B cell (primary cell): ENCODE data around the gene USH1G. TPM values are rescaled to one million over a fixed set of nuclear protein-coding genes. Genes with fewer than 3 reads are reported as not detected.

Experiments used
- ATAC-seq: fragments of 200-7000 bp; cut with Tn5 transposase; one replicate; pipeline ENCODE4 v1.10.0; 2021; ENCODE audit warnings: low read depth, mild to moderate bottlenecking, moderate number of reproducible peaks, moderate library complexity
- CTCF ChIA-PET: fragments of 350-600 bp; sonication (Branson Sonifier 250); formaldehyde crosslinking; loops from one replicate; lab custom pipeline; 2021; ENCODE audit warnings: antibody characterized with exemption, inconsistent platforms; lab: Charles Lee
- POLR2A ChIA-PET: fragments of 350-600 bp; sonication (Branson Sonifier 250); formaldehyde crosslinking; loops from one replicate; lab custom pipeline; 2021; ENCODE audit warnings: antibody characterized with exemption; lab: Charles Lee
- DNase-seq: peaks from one replicate; pipeline ENCODE4 v3.0.0; 2013
- H2AFZ ChIP-seq: 2 replicates; pipeline ENCODE4 v1.6.1; 2012; ENCODE audit warnings: mild to moderate bottlenecking, low read depth, low read length; ENCODE audit not compliant: insufficient read depth, poor library complexity, severe bottlenecking
- H3K27ac ChIP-seq, 2 donors: 1 replicate in 1 of 2; 2 replicates in 1 of 2; pipeline ENCODE4 v1.5.1; 2012 to 2013; ENCODE audit warnings: low read length in 2 of 2, mild to moderate bottlenecking in 2 of 2, moderate library complexity in 1 of 2
- H3K27me3 ChIP-seq, 4 experiments: fragments of 200-600 bp in 1 of 4; sonication (generic) in 1 of 4; replicated peaks in 1 of 4; 1 replicate in 2 of 4; 2 replicates in 2 of 4; pipeline versions ENCODE4 v1.6.1 to v1.7.0; 2013 to 2016; ENCODE audit warnings: low read length in 3 of 4, mild to moderate bottlenecking in 2 of 4, mixed read lengths in 1 of 4, moderate library complexity in 1 of 4; ENCODE audit not compliant: insufficient read depth in 4 of 4, control insufficient read depth in 3 of 4; ENCODE audit errors: control extremely low read depth in 1 of 4
- H3K36me3 ChIP-seq, 2 experiments: replicated peaks in 1 of 2; 1 replicate in 1 of 2; 2 replicates in 1 of 2; pipeline versions ENCODE4 v1.6.1 to v1.7.1; 2013; ENCODE audit warnings: low read length in 1 of 2; ENCODE audit not compliant: insufficient read depth in 2 of 2, control insufficient read depth in 1 of 2; ENCODE audit errors: control extremely low read depth in 1 of 2, extremely low read depth in 1 of 2
- H3K4me1 ChIP-seq, 2 donors: fragments of 200-600 bp in 1 of 2; sonication (generic) in 1 of 2; 1 replicate in 1 of 2; 2 replicates in 1 of 2; pipeline versions ENCODE4 v1.5.1 to v1.6.1; 2013 to 2017; ENCODE audit warnings: low read length in 2 of 2; ENCODE audit not compliant: control insufficient read depth in 2 of 2, insufficient read depth in 2 of 2
- H3K4me2 ChIP-seq: replicated peaks from 2 replicates; pipeline ENCODE3; 2012; ENCODE audit warnings: mild to moderate bottlenecking, low read depth, low read length; ENCODE audit not compliant: poor library complexity, severe bottlenecking
- H3K4me3 ChIP-seq, 5 experiments: fragments of 200-600 bp in 1 of 5; sonication (generic) in 1 of 5; 1 replicate in 3 of 5; 2 replicates in 2 of 5; pipeline versions ENCODE4 v1.5.1 to v1.7.0; 2011 to 2016; ENCODE audit warnings: low read length in 4 of 5, mild to moderate bottlenecking in 4 of 5, low read depth in 2 of 5, control low read depth in 1 of 5, moderate library complexity in 1 of 5; ENCODE audit not compliant: insufficient read depth in 1 of 5; ENCODE audit errors: control extremely low read depth in 1 of 5, extremely low read depth in 1 of 5
- H3K79me2 ChIP-seq: fragments of 200-600 bp; sonication (generic); one replicate; pipeline ENCODE4 v1.6.0; 2016; ENCODE audit warnings: low read length; ENCODE audit not compliant: control insufficient read depth, insufficient read depth
- H3K9ac ChIP-seq: fragments of 200-600 bp; sonication (generic); 2 replicates; pipeline ENCODE4 v1.6.1; 2017; ENCODE audit warnings: mild to moderate bottlenecking, low read length, moderate library complexity
- H3K9me3 ChIP-seq, 3 donors: one replicate each; pipeline versions ENCODE4 v1.6.1 to v1.7.1; 2013; ENCODE audit warnings: low read length in 2 of 3; ENCODE audit not compliant: control insufficient read depth in 2 of 3, insufficient read depth in 1 of 3; ENCODE audit errors: control extremely low read depth in 1 of 3
- H4K20me1 ChIP-seq: 2 replicates; pipeline ENCODE4 v1.6.0; 2012; ENCODE audit warnings: mild to moderate bottlenecking, low read length; ENCODE audit not compliant: insufficient read depth, control insufficient read depth, poor library complexity, severe bottlenecking
- H3K27ac Mint-ChIP-seq: one replicate; pipeline ENCODE4 v1.8.0; 2021; ENCODE audit warnings: mixed read lengths
- H3K27me3 Mint-ChIP-seq: one replicate; pipeline ENCODE4 v1.8.0; 2021; ENCODE audit warnings: mixed read lengths
- H3K4me1 Mint-ChIP-seq: one replicate; pipeline ENCODE4 v1.8.0; 2021; ENCODE audit warnings: mixed read lengths
- H3K4me3 Mint-ChIP-seq: one replicate; pipeline ENCODE4 v1.8.0; 2021; ENCODE audit warnings: mixed read lengths
- H3K9me3 Mint-ChIP-seq: one replicate; pipeline ENCODE4 v1.8.0; 2022; ENCODE audit warnings: mixed read lengths; ENCODE audit not compliant: insufficient read depth
- CTCF ChIP-seq: fragments of 200-600 bp; IDR thresholded peaks from one replicate; pipeline ENCODE4 v1.8.0; 2022; ENCODE audit warnings: antibody characterized with exemption, mild to moderate bottlenecking
- EZH2 ChIP-seq: IDR thresholded peaks from 2 replicates; pipeline ENCODE4 v1.6.1; 2012; ENCODE audit warnings: borderline replicate concordance, low read depth, mild to moderate bottlenecking, moderate library complexity, low read length; ENCODE audit not compliant: insufficient read depth, poor library complexity, severe bottlenecking
- WGBS: methylation state at CpG from one replicate; pipeline ENCODE4 v1.1.5; 2013; ENCODE audit warnings: missing lambda C conversion rate; ENCODE audit not compliant: insufficient coverage; 5-methylcytosine and 5-hydroxymethylcytosine counted together
- intact Hi-C: fragments of 100-400 bp; cut with micrococcal nuclease; formaldehyde crosslinking; loops from one replicate; pipeline ENCODE4 v1.10.0; 2022
- polyA plus RNA-seq: library from polyadenylated mRNA; depleted of rRNA; stranded (reverse); fragments of >200 nt; gene quantifications from 2 replicates; pipeline ENCODE4 v1.2.3, GENCODE V29; 2012
- total RNA-seq, 2 donors: library from RNA; stranded (reverse); fragments of 120-200 nt in 1 of 2; gene quantifications; 1 replicate in 1 of 2; 2 replicates in 1 of 2; pipeline versions ENCODE4 v1.2.3 to v1.2.4, GENCODE V29; 2013 to 2022

USH1G gene
- total and polyA plus RNA-seq, 2 donors (not counting 1 experiment from before 2014, with no cell fraction given): not detected

- Mint-ChIP-seq H3K9me3 (no peaks in the 10 kb centered on the region), H3K4me3 (no peak overlapping the region), H3K27ac (no peak overlapping the region), H3K27me3 (peaks cover 51% of the 10 kb centered on the region), H3K4me1 (peaks cover 15% of the 10 kb centered on the region)
- Histone ChIP-seq H3K9me3 (peaks cover 0 to 16% (median 0%) of the 10 kb centered on the region in 3 donors), H3K4me3 (no peak overlapping the region), H3K36me3 (no peaks in the 10 kb centered on the region), H3K4me2 (no peak overlapping the region), H3K27me3 (peaks cover 0 to 77% (median 40%) of the 10 kb centered on the region in 4 experiments), H3K4me1 (peaks cover 24 to 25% of the 10 kb centered on the region in 2 donors), H3K27ac (no peak overlapping the region), H4K20me1 (no peaks in the 10 kb centered on the region), H2AFZ (no peak overlapping the region), H3K79me2 (no peaks in the 10 kb centered on the region), H3K9ac (no peak overlapping the region)
- no peak for ATAC-seq
- ChIA-PET POLR2A (no interaction called here), CTCF (no interaction called here)
- DNase-seq: no peak
- intact Hi-C loops: no loop called here
- WGBS: 96% methylated on average over 2 of the region's 2 CpGs
- TF ChIP-seq CTCF (no peak), EZH2 (no peak)
These were observed 1.3 kb downstream of the USH1G start for GRCh38 chr17:74921769-74922168.

GRCh38 chr17:74921026-74921681, 1.9 kb downstream of the USH1G start:
- DNase-seq (no peak), ATAC-seq (no peak)
- TF ChIP-seq EZH2 (no peak), CTCF (no peak)
- peaks cover 0 to 77% (median 39%) of the 10 kb centered on the region in 4 experiments for H3K27me3 ChIP-seq
- H3K27ac ChIP-seq: no peak overlapping the region
- no peaks in the 10 kb centered on the region for H3K36me3 ChIP-seq
- H4K20me1 ChIP-seq: no peaks in the 10 kb centered on the region
- ChIA-PET CTCF (no interaction called here), POLR2A (no interaction called here)
- Mint-ChIP-seq H3K27me3 (peaks cover 51% of the 10 kb centered on the region), H3K4me1 (peaks cover 15% of the 10 kb centered on the region), H3K9me3 (no peaks in the 10 kb centered on the region), H3K27ac (no peak overlapping the region), H3K4me3 (no peak overlapping the region)
- H3K4me3 ChIP-seq: no peak overlapping the region
- peaks cover 0 to 16% (median 0%) of the 10 kb centered on the region in 3 donors for H3K9me3 ChIP-seq
- no peak overlapping the region for H2AFZ ChIP-seq
- no peak overlapping the region for H3K9ac ChIP-seq
- no peaks in the 10 kb centered on the region for H3K79me2 ChIP-seq
- peaks cover 24 to 25% of the 10 kb centered on the region in 2 donors for H3K4me1 ChIP-seq
- intact Hi-C loops: no loop called here
- WGBS: 76% methylated on average over 16 of the region's 19 CpGs
- H3K4me2 ChIP-seq: no peak overlapping the region
